ENCODE measurements around the gene SPTBN1. TPM values are rescaled to one million over a fixed set of nuclear protein-coding genes. Genes with fewer than 3 reads are reported as not detected.

The SPTBN1 gene
- total RNA-seq, 1 donor: 200 TPM

- DNase-seq (ENCODE audit: low read depth): peak; percentile 97
- peak overlapping the region; percentile 31 for H3K4me3 ChIP-seq (ENCODE audit: low read depth, low read length)
- no peak for TF ChIP-seq CTCF (IDR thresholded peaks at IDR 0.05; ENCODE audit: insufficient read depth, low read depth, low read length)
Observed at GRCh38 chr2:54570925-54571694, 115.0 kb downstream of the SPTBN1 start.

- TF ChIP-seq CTCF (IDR thresholded peaks at IDR 0.05; ENCODE audit: insufficient read depth, low read depth, low read length): no peak
- H3K4me3 ChIP-seq (ENCODE audit: low read depth, low read length): no peak overlapping the region
- peak; percentile 95 for DNase-seq (ENCODE audit: low read depth)
Observed at GRCh38 chr2:54572262-54572635, 116.1 kb downstream of the SPTBN1 start.

- peak overlapping the region; percentile 12 for H3K4me3 ChIP-seq (ENCODE audit: low read depth, low read length)
- DNase-seq (ENCODE audit: low read depth): peak; percentile 87
- no peak for TF ChIP-seq CTCF (IDR thresholded peaks at IDR 0.05; ENCODE audit: insufficient read depth, low read depth, low read length)
Observed at GRCh38 chr2:54572636-54573536, 116.8 kb downstream of the SPTBN1 start.

- no peak overlapping the region for H3K4me3 ChIP-seq (ENCODE audit: low read depth, low read length)
- no peak for DNase-seq (ENCODE audit: low read depth)
- no peak for TF ChIP-seq CTCF (IDR thresholded peaks at IDR 0.05; ENCODE audit: insufficient read depth, low read depth, low read length)
Observed at GRCh38 chr2:54573537-54573919, 117.4 kb downstream of the SPTBN1 start.

GRCh38 chr2:54574107-54574859 lies 118.2 kb downstream of the SPTBN1 start:
- DNase-seq (ENCODE audit: low read depth): peak; percentile 95
- no peak overlapping the region for H3K4me3 ChIP-seq (ENCODE audit: low read depth, low read length)

More at GRCh38 chr2:54574107-54574859, 118.2 kb downstream of the SPTBN1 start:
- no peak for TF ChIP-seq CTCF (IDR thresholded peaks at IDR 0.05; ENCODE audit: insufficient read depth, low read depth, low read length)
